K562 (cell line): ENCODE measurements around the gene RUNX1. TPM values are rescaled to one million over a fixed set of nuclear protein-coding genes. Genes with fewer than 3 reads are reported as not detected.

ENCODE experiments used
- C11orf30 ChIP-seq: fragments of 450-650 bp; IDR thresholded peaks from 2 replicates; pipeline ENCODE4 v1.6.1; 2016; ENCODE audit warnings: low read depth, mild to moderate bottlenecking
- CCNT2 ChIP-seq: IDR thresholded peaks from 2 replicates; pipeline ENCODE4 v1.6.1; 2011; ENCODE audit warnings: borderline replicate concordance, low read depth, mild to moderate bottlenecking, moderate library complexity, mixed read lengths, low read length; ENCODE audit not compliant: insufficient read length; ENCODE audit errors: extremely low read depth
- E2F3 ChIP-seq: fragments of 250-450 bp; sonication (Bioruptor Pico); IDR thresholded peaks from 2 replicates; pipeline ENCODE4 v1.4.0; 2020; ENCODE audit warnings: mild to moderate bottlenecking
- HLTF ChIP-seq: fragments of 450-650 bp; IDR thresholded peaks from 2 replicates; pipeline ENCODE4 v1.6.1; 2016
- KDM1A ChIP-seq, 2 experiments: fragments of 450-650 bp; IDR thresholded peaks; 2 replicates each; pipeline ENCODE4 v1.6.1; 2016; ENCODE audit warnings: mild to moderate bottlenecking in 2 of 2
- MCM7 ChIP-seq, 2 experiments: fragments of 450-650 bp; IDR thresholded peaks; 2 replicates each; pipeline ENCODE4 v1.6.1; 2016 to 2018
- MTF1 ChIP-seq: fragments of 250-450 bp; sonication (Bioruptor Pico); IDR thresholded peaks from 2 replicates; pipeline ENCODE4 v1.9.0; 2021; ENCODE audit warnings: moderate library complexity, mild to moderate bottlenecking, inconsistent platforms, borderline replicate concordance
- NCOA2 ChIP-seq, 2 experiments: fragments of 450-650 bp; IDR thresholded peaks; 2 replicates each; pipeline ENCODE4 v1.6.1; 2018; ENCODE audit warnings: mild to moderate bottlenecking in 2 of 2, moderate library complexity in 1 of 2; ENCODE audit not compliant: partially characterized antibody in 2 of 2
- NFE2 ChIP-seq: IDR thresholded peaks from 2 replicates; pipeline ENCODE4 v1.6.1; 2014; ENCODE audit warnings: antibody characterized with exemption, low read depth
- NFIX ChIP-seq: fragments of 250-450 bp; sonication (Bioruptor Pico); IDR thresholded peaks from 2 replicates; pipeline ENCODE4 v1.4.0; 2020; ENCODE audit warnings: low read depth, mild to moderate bottlenecking, moderate library complexity
- RBM17 ChIP-seq: fragments of 200-400 bp; formaldehyde crosslinking; IDR thresholded peaks from 2 replicates; pipeline ENCODE4 v1.6.1; 2017; ENCODE audit warnings: low read depth, mild to moderate bottlenecking, low read length, borderline replicate concordance
- RBM25 ChIP-seq: fragments of 200-400 bp; formaldehyde crosslinking; IDR thresholded peaks from 2 replicates; pipeline ENCODE4 v1.6.1; 2018; ENCODE audit warnings: low read length, low read depth, moderate library complexity; ENCODE audit not compliant: severe bottlenecking
- RCOR1 ChIP-seq, 2 experiments: IDR thresholded peaks; 2 replicates each; pipeline ENCODE4 v1.6.1; 2012; ENCODE audit warnings: low read depth in 2 of 2, low read length in 2 of 2, borderline replicate concordance in 1 of 2, improper control_type of control experiment in 1 of 2
- RUNX1 ChIP-seq: sonication (generic); IDR thresholded peaks from 2 replicates; pipeline ENCODE4 v1.6.1; 2016; ENCODE audit warnings: antibody characterized with exemption, low read depth
- TARDBP ChIP-seq: fragments of 450-650 bp; IDR thresholded peaks from 2 replicates; pipeline ENCODE4 v1.6.1; 2016
- ZC3H8 ChIP-seq: fragments of 450-650 bp; IDR thresholded peaks from 2 replicates; pipeline ENCODE4 v1.6.1; 2017
- ZEB2 ChIP-seq: fragments of 450-650 bp; IDR thresholded peaks from 2 replicates; pipeline ENCODE4 v1.6.1; 2016
- ZNF124 ChIP-seq: sonication (generic); formaldehyde crosslinking; IDR thresholded peaks from 2 replicates; pipeline ENCODE4 v1.8.1; 2022; ENCODE audit warnings: missing genetic modification reagents
- ZNF224 ChIP-seq: sonication (generic); formaldehyde crosslinking; IDR thresholded peaks from 2 replicates; pipeline ENCODE4 v1.8.0; 2022; ENCODE audit warnings: mild to moderate bottlenecking, missing genetic modification reagents
- polyA plus RNA-seq, 8 experiments: library from polyadenylated mRNA; depleted of rRNA in 4 of 8; stranded (reverse) in 5 of 8; unstranded in 3 of 8; fragments of >200 nt; fragmentation: Nextera tagmentation in 2 of 8; fragmentation: Illumina TruSeq in 1 of 8; extraction: Ambion mirVana in 2 of 8; extraction: Trizol in 1 of 8; gene quantifications; 2 replicates each; pipeline versions ENCODE4 v1.2.1 to v1.2.3, GENCODE V29; 2011 to 2014; ENCODE audit warnings: inconsistent platforms in 1 of 8, missing spikeins in 1 of 8
- total RNA-seq, 7 experiments: library from RNA; depleted of rRNA in 6 of 7; stranded (reverse); fragments of >200 nt in 6 of 7; fragmentation: Illumina TruSeq in 2 of 7; extraction: Trizol in 2 of 7; gene quantifications; 2 replicates each; pipeline versions ENCODE4 v1.2.1 to v1.2.3, GENCODE V29; 2011 to 2021; ENCODE audit warnings: low replicate concordance in 1 of 7
- TF ChIP-seq, protein P1 (sequence below): sonication (generic); formaldehyde crosslinking; IDR thresholded peaks from 2 replicates; pipeline ENCODE4 v1.8.1; 2022; ENCODE audit warnings: missing genetic modification reagents
- TF ChIP-seq, protein P2 (sequence below): fragments of 250-450 bp; sonication (Bioruptor Pico); IDR thresholded peaks from 2 replicates; pipeline ENCODE4 v1.8.0; 2022; ENCODE audit warnings: moderate library complexity, mild to moderate bottlenecking, inconsistent platforms
- TF ChIP-seq, protein P3 (sequence below): sonication (generic); formaldehyde crosslinking; IDR thresholded peaks from 2 replicates; pipeline ENCODE4 v1.8.0; 2023; ENCODE audit warnings: mild to moderate bottlenecking, missing genetic modification reagents
- TF ChIP-seq, protein P4 (sequence below): fragments of 250-450 bp; sonication (Bioruptor Pico); IDR thresholded peaks from 2 replicates; pipeline ENCODE4 v1.4.0; 2020; ENCODE audit warnings: mild to moderate bottlenecking, moderate library complexity
- TF ChIP-seq, protein P5 (sequence below): sonication (generic); formaldehyde crosslinking; IDR thresholded peaks from 2 replicates; pipeline ENCODE4 v1.8.0; 2022; ENCODE audit warnings: mild to moderate bottlenecking, missing genetic modification reagents

The RUNX1 gene
- total and polyA plus RNA-seq, 9 of the 15 experiments (the other 6 are each of a cell fraction or from before 2014, with no cell fraction given) = 2.2 to 68.6 (median 17.8) TPM

DNA sequence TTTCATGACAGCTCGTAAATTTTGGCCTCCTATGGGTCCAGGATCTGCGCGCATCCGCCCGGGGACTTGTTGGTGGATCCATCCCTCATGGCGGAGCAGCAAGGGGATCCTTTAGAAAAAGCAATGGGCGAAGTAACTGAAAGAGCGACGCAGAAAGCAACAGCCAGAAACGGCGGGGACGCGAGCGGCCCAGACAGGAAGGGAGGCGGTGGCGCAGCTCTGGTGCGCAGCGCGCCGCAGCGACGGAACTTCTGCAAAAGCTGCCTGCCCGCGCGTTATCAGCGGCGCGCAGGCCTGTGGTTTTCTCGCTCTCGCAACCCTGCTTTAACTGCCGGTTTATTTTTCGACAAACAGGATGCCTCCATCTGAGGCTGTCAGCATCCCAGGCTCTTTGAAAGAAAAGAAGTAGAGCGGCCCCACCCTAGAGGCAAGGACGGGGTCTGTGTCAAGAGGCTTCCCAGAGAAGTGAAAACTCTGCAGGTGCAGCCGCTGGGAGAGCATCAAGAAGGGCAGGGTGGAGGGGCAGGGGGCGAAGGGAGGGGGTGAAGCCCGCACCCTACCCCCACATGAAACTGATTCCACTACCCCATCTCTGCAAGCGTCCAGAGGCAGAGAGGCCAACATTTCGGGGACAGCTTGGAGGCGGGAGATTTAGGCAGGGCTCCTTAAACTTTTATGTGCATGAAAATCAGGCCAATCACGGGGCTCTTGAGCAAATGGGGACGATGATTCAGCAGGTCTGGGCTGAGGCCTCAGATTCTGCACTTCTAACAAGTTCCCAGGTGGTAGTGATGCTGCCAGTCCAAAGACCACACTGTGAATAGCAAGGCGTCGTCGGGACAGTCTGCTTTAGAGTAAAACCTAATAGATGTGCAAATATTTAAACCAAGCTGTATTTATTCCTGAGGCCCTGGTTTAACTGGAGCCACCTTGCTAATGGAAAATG, 22.2 kb downstream of the RUNX1 start (continued):
- TF ChIP-seq, protein P1, sequence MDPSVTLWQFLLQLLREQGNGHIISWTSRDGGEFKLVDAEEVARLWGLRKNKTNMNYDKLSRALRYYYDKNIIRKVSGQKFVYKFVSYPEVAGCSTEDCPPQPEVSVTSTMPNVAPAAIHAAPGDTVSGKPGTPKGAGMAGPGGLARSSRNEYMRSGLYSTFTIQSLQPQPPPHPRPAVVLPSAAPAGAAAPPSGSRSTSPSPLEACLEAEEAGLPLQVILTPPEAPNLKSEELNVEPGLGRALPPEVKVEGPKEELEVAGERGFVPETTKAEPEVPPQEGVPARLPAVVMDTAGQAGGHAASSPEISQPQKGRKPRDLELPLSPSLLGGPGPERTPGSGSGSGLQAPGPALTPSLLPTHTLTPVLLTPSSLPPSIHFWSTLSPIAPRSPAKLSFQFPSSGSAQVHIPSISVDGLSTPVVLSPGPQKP (CRISPR knock-in tag) = no peak
- TF ChIP-seq HLTF (no peak), E2F3 (peak; percentile 73; the same call in 1 of the 2 replicates), ZNF224 (CRISPR knock-in tag) (no peak), RBM17 (no peak), TARDBP (0 out of 2 replicates have a peak, but pooled peaks have one; percentile 42), MTF1 (CRISPR knock-in tag) (no peak), RUNX1 (peak; percentile 96), RBM25 (no peak), RCOR1 (IDR thresholded peaks at IDR 0.05; ENCODE audit: borderline replicate concordance in 1 of 2, low read depth in 2 of 2, low read length in 2 of 2) (peak; percentile 87 to 97; a peak in 3 of 4 replicates), ZNF124 (CRISPR knock-in tag) (no peak), ZEB2 (peak; percentile 82), NCOA2 (IDR thresholded peaks at IDR 0.05; ENCODE audit: partially characterized antibody in 2 of 2) (no peak), NFIX (no peak), CCNT2 (peak; percentile 100), NFE2 (peak; percentile 96), C11orf30 (peak; percentile 94), MCM7 (IDR thresholded peaks at IDR 0.05) (no peak), KDM1A (IDR thresholded peaks at IDR 0.05) (peak; percentile 90 to 93), ZC3H8 (no peak)
- TF ChIP-seq, protein P2, sequence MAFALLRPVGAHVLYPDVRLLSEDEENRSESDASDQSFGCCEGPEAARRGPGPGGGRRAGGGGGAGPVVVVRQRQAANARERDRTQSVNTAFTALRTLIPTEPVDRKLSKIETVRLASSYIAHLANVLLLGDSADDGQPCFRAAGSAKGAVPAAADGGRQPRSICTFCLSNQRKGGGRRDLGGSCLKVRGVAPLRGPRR (CRISPR knock-in tag) = no peak
- TF ChIP-seq, protein P3, sequence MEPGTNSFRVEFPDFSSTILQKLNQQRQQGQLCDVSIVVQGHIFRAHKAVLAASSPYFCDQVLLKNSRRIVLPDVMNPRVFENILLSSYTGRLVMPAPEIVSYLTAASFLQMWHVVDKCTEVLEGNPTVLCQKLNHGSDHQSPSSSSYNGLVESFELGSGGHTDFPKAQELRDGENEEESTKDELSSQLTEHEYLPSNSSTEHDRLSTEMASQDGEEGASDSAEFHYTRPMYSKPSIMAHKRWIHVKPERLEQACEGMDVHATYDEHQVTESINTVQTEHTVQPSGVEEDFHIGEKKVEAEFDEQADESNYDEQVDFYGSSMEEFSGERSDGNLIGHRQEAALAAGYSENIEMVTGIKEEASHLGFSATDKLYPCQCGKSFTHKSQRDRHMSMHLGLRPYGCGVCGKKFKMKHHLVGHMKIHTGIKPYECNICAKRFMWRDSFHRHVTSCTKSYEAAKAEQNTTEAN (CRISPR knock-in tag) = no peak
- TF ChIP-seq, protein P4, sequence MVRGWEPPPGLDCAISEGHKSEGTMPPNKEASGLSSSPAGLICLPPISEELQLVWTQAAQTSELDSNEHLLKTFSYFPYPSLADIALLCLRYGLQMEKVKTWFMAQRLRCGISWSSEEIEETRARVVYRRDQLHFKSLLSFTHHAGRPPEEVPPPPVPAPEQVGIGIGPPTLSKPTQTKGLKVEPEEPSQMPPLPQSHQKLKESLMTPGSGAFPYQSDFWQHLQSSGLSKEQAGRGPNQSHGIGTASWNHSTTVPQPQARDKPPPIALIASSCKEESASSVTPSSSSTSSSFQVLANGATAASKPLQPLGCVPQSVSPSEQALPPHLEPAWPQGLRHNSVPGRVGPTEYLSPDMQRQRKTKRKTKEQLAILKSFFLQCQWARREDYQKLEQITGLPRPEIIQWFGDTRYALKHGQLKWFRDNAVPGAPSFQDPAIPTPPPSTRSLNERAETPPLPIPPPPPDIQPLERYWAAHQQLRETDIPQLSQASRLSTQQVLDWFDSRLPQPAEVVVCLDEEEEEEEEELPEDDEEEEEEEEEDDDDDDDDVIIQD (CRISPR knock-in tag) = no peak
- TF ChIP-seq, protein P5, sequence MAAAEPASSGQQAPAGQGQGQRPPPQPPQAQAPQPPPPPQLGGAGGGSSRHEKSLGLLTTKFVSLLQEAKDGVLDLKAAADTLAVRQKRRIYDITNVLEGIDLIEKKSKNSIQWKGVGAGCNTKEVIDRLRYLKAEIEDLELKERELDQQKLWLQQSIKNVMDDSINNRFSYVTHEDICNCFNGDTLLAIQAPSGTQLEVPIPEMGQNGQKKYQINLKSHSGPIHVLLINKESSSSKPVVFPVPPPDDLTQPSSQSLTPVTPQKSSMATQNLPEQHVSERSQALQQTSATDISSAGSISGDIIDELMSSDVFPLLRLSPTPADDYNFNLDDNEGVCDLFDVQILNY (CRISPR knock-in tag) = no peak
